Fibroblast of lung (primary cell): ENCODE data around the gene FPGS. TPM values are rescaled to one million over a fixed set of nuclear protein-coding genes. Genes with fewer than 3 reads are reported as not detected.
A peak's percentile ranks its signal among the peaks of the same experiment; 100 is the strongest.

ENCODE experiments used
- DNase-seq, 2 donors: peaks; one replicate each; pipeline versions ENCODE4 v3.0.0 to v3.0.0-alpha.2; 2010; ENCODE audit warnings: low read depth in 2 of 2
- H2AFZ ChIP-seq: 2 replicates; pipeline ENCODE4 v1.5.1; 2012; ENCODE audit warnings: low read length, control low read depth, inconsistent platforms
- H3K27ac ChIP-seq: 2 replicates; pipeline ENCODE4 v1.5.1; 2011; ENCODE audit warnings: low read length, control low read depth; ENCODE audit not compliant: insufficient read depth
- H3K27me3 ChIP-seq: 2 replicates; pipeline ENCODE4 v1.5.1; 2011; ENCODE audit warnings: mild to moderate bottlenecking, low read length; ENCODE audit not compliant: control insufficient read depth, insufficient read depth
- H3K36me3 ChIP-seq: 2 replicates; pipeline ENCODE4 v1.5.1; 2011; ENCODE audit warnings: low read length; ENCODE audit not compliant: control insufficient read depth, insufficient read depth
- H3K4me1 ChIP-seq: 2 replicates; pipeline ENCODE4 v1.5.1; 2011; ENCODE audit warnings: low read length; ENCODE audit not compliant: control insufficient read depth, insufficient read depth; ENCODE audit errors: extremely low read depth
- H3K4me2 ChIP-seq: 2 replicates; pipeline ENCODE4 v1.5.1; 2011; ENCODE audit warnings: low read length, control low read depth; ENCODE audit not compliant: insufficient read depth; ENCODE audit errors: extremely low read depth
- H3K4me3 ChIP-seq, 4 experiments: fragments of 200-600 bp in 1 of 4; sonication (generic) in 1 of 4; replicated peaks in 1 of 4; 2 replicates each; pipeline ENCODE4 v1.5.1; 2011 to 2016; ENCODE audit warnings: low read length in 4 of 4, low read depth in 3 of 4, mild to moderate bottlenecking in 3 of 4, control low read depth in 2 of 4, inconsistent platforms in 1 of 4, mixed read lengths in 1 of 4; ENCODE audit not compliant: insufficient read depth in 1 of 4; ENCODE audit errors: control extremely low read depth in 1 of 4
- H3K79me2 ChIP-seq: 2 replicates; pipeline ENCODE4 v1.5.1; 2012; ENCODE audit warnings: mild to moderate bottlenecking, low read length, inconsistent platforms; ENCODE audit not compliant: control insufficient read depth, insufficient read depth
- H3K9ac ChIP-seq: 2 replicates; pipeline ENCODE4 v1.5.1; 2011; ENCODE audit warnings: mild to moderate bottlenecking, low read length, control low read depth; ENCODE audit not compliant: insufficient read depth
- H3K9me3 ChIP-seq: 2 replicates; pipeline ENCODE4 v1.5.1; 2012; ENCODE audit warnings: low read depth, low read length; ENCODE audit not compliant: control insufficient read depth, insufficient read depth
- H4K20me1 ChIP-seq: 2 replicates; pipeline ENCODE4 v1.5.1; 2011; ENCODE audit warnings: low read length; ENCODE audit not compliant: control insufficient read depth, insufficient read depth; ENCODE audit errors: extremely low read depth
- EZH2 ChIP-seq: IDR thresholded peaks from 2 replicates; pipeline ENCODE4 v1.5.1; 2012; ENCODE audit warnings: low read length, control low read depth, mild to moderate bottlenecking; ENCODE audit errors: missing control alignments
- polyA plus RNA-seq, 2 donors: library from polyadenylated mRNA; depleted of rRNA in 1 of 2; stranded (reverse) in 1 of 2; unstranded in 1 of 2; fragments of >200 nt; gene quantifications; 2 replicates each; pipeline ENCODE4 v1.2.1, GENCODE V29; 2011 to 2012; ENCODE audit warnings: missing spikeins in 1 of 2
- total RNA-seq: library from RNA; depleted of rRNA; stranded (reverse); fragments of >200 nt; gene quantifications from 2 replicates; pipeline ENCODE4 v1.2.1, GENCODE V29; 2014
- TF ChIP-seq, protein P1 (sequence below), 2 donors: IDR thresholded peaks in 1 of 2; conservative IDR thresholded peaks in 1 of 2; 1 replicate in 1 of 2; 2 replicates in 1 of 2; pipeline ENCODE4 v1.5.1; 2011 to 2012; ENCODE audit warnings: low read length in 2 of 2, control low read depth in 1 of 2, inconsistent platforms in 1 of 2, low read depth in 1 of 2, mild to moderate bottlenecking in 1 of 2

The FPGS gene
- total and polyA plus RNA-seq, 2 donors (not counting 1 experiment from before 2014, with no cell fraction given), result 42.4 to 77.0 TPM

DNA sequence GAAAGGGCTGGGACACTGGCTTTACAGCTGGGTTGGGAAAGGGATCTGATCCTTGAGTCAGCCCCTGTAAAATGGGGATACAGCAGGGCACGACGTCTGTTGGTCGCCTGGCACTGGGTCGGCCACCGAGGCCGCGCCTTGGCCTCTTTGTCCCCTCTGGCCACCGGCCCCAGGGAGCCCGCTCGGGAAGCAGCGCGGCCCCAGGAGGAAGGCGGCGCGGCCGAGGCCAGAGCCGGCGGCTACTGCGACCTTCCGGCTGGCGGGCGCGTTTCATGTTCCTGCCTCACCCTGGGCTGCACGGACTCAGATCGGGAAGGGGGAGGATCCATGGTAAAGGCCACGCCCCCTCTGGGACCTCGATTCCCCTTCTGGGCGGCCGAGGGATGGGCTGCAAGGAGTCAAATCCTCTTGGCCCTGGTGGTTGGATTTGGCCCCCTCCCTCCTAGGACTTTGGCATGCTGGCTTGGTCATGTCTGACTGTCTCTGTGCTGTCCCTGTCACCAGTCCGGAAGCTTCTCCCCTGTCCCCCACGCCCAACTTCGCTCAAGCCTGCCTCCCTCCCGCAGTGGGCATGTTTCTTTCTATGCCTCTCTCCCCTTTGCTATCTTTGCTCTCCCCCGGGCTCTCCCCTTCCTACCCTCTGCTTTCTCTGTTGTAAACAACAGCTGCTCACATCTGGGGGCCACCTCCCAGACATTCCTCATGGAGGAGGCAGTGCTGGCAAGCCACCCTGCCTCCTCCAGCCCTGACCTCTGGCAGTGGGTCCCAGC is 25.8 kb downstream of the FPGS start:
- H3K4me3 ChIP-seq, result peak overlapping the region in 1 of 4 experiments; percentile 6
- H3K79me2 ChIP-seq, result peaks cover 25% of the 10 kb centered on the region
- no peaks in the 10 kb centered on the region for H3K27me3 ChIP-seq
- H3K4me2 ChIP-seq, result peak overlapping the region; percentile 52
- peak overlapping the region; percentile 82 for H3K27ac ChIP-seq
- no peaks in the 10 kb centered on the region for H3K9me3 ChIP-seq
- no peaks in the 10 kb centered on the region for H4K20me1 ChIP-seq
- H3K9ac ChIP-seq, result peak overlapping the region; percentile 55
- no peak for TF ChIP-seq EZH2
- TF ChIP-seq, protein P1, sequence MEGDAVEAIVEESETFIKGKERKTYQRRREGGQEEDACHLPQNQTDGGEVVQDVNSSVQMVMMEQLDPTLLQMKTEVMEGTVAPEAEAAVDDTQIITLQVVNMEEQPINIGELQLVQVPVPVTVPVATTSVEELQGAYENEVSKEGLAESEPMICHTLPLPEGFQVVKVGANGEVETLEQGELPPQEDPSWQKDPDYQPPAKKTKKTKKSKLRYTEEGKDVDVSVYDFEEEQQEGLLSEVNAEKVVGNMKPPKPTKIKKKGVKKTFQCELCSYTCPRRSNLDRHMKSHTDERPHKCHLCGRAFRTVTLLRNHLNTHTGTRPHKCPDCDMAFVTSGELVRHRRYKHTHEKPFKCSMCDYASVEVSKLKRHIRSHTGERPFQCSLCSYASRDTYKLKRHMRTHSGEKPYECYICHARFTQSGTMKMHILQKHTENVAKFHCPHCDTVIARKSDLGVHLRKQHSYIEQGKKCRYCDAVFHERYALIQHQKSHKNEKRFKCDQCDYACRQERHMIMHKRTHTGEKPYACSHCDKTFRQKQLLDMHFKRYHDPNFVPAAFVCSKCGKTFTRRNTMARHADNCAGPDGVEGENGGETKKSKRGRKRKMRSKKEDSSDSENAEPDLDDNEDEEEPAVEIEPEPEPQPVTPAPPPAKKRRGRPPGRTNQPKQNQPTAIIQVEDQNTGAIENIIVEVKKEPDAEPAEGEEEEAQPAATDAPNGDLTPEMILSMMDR (conservative IDR thresholded peaks at IDR 0.05 in 1 of 2, IDR thresholded peaks at IDR 0.05 in 1 of 2; ENCODE audit: low read depth in 1 of 2, low read length in 2 of 2), result no peak
- peaks cover 30% of the 10 kb centered on the region for H3K36me3 ChIP-seq
- DNase-seq, result peak; percentile 49 to 77
- no peak overlapping the region for H2AFZ ChIP-seq
- peaks cover 17% of the 10 kb centered on the region for H3K4me1 ChIP-seq

DNA sequence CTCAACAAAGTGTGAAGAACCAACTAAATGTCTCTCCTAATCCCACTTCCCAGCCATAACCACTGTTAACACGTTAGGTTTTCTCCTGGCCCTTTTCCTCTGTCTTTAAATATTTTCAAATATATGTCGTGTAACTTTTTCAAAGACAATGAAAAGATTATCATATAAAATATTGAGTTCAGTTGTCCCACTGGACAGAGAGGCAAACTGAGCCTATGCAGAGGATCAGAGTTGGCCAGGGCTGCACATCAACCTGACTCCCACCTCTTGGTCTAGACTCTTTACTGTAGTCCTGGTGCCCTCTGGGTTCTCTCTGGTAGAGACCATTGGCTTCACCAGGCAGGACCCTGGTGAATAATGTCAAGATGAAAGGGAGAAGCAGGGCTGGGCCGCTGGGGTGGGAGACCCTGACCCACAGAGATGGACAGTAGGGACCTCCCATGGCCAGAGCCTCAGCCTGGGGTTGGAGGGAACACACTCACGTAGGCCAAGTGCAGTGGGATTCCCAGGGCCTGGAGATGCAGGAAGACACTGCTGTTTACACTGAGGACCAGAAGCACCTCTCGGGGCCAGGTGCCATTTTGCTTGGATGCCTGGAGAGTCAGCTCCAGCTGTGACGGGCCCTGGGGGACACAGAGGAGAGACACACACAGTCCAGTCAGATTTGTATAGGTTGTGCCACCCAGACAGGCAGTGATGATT is 26.7 kb downstream of the FPGS start:
- peaks cover 29% of the 10 kb centered on the region for H3K79me2 ChIP-seq

DNA sequence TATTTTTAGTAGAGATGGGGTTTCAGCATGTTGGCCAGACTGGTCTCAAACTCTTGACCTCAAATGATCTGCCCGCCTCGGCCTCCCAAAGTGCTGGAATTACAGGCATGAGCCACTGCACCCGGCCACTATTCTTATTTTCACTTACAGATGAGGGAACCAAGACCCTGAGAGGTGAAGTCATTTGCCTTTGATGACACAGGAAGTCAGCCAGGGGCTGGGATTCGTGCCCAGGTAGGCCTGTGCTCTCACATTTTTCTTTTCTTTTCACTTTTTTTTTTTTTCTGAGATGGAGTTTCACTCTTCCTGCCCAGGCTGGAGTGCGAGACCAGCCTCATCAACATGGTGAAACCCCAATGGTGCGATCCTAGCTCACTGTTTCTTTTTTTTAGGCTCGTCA is 29.6 kb downstream of the FPGS start:
- Histone ChIP-seq H3K27me3 (no peaks in the 10 kb centered on the region), H3K79me2 (peaks cover 42% of the 10 kb centered on the region), H3K4me3 (no peak overlapping the region), H4K20me1 (no peaks in the 10 kb centered on the region), H3K4me1 (peaks cover 31% of the 10 kb centered on the region), H3K27ac (peak overlapping the region; percentile 36), H3K36me3 (peaks cover 7% of the 10 kb centered on the region), H3K9me3 (no peaks in the 10 kb centered on the region), H2AFZ (no peak overlapping the region), H3K9ac (no peak overlapping the region), H3K4me2 (no peak overlapping the region)
- DNase-seq, result peak in 1 of 2 donors; percentile 48
- TF ChIP-seq, protein P1 (conservative IDR thresholded peaks at IDR 0.05 in 1 of 2, IDR thresholded peaks at IDR 0.05 in 1 of 2; ENCODE audit: low read depth in 1 of 2, low read length in 2 of 2), result no peak
- TF ChIP-seq EZH2, result no peak

More for the DNA sequence above, 26.7 kb downstream of the FPGS start:
- H3K4me3 ChIP-seq, result no peak overlapping the region
- H2AFZ ChIP-seq, result no peak overlapping the region
- no peak overlapping the region for H3K9ac ChIP-seq
- H3K4me1 ChIP-seq, result peaks cover 17% of the 10 kb centered on the region
- no peak overlapping the region for H3K4me2 ChIP-seq
- no peak for DNase-seq
- TF ChIP-seq, protein P1 (conservative IDR thresholded peaks at IDR 0.05 in 1 of 2, IDR thresholded peaks at IDR 0.05 in 1 of 2; ENCODE audit: low read depth in 1 of 2, low read length in 2 of 2), result no peak
- no peak for TF ChIP-seq EZH2
- peak overlapping the region; percentile 82 for H3K27ac ChIP-seq
- H4K20me1 ChIP-seq, result no peaks in the 10 kb centered on the region
- H3K9me3 ChIP-seq, result no peaks in the 10 kb centered on the region
- H3K36me3 ChIP-seq, result peaks cover 24% of the 10 kb centered on the region
- H3K27me3 ChIP-seq, result no peaks in the 10 kb centered on the region
